GM21576 (cell line): ENCODE results near the gene RGPD3.

Experiments
- ATAC-seq: cut with Tn5 transposase; IDR thresholded peaks from one replicate; pipeline ENCODE4 v1.9.1; 2021; ENCODE audit warnings: mild to moderate bottlenecking, moderate library complexity; ENCODE audit not compliant: unreplicated experiment

RGPD3 gene

DNA sequence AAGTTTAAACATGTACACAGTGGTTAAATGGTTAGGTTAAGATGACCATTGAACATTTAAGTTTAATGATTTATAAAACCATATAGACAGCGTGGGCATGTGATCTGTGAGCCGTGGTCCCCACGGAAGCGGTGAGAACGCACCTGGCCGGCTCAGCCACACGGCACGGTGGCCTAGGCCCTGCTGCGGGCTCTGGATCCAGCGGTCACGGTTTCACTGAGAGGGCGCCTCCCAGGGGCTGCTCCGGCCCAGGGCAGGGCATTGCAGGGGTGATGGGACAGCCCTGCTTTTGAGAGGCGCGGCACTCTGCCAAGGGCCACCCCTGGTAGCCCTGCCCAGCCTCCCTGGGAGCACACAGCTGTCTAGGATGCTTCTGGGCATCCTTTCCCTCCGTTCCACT lies 124.9 kb downstream of the RGPD3 start:
- ATAC-seq: no peak

DNA sequence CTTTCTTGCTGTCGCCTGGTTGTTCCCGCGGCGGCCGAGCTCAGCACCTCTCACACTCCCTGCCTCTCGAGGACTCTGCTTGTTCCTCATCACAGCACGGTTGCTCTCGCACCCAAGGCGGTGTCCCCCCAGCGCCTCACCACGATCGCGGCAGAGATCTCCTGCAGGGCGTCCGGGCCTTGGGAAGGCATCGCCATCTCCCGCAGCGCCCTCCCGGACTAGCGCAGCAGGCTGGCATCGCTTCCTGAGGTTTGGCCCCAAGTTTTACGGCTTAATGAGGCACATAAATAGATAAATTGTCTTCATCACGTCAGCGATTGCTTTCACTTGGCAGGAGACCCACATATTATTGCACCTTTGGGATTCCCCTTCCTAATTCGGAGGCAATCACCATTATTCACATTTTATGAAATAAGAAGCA lies 125.4 kb downstream of the RGPD3 start:
- ATAC-seq: no peak

- no peak for ATAC-seq
Measured at GRCh38 chr2:106341666-106342065, 126.5 kb downstream of the RGPD3 start.
